CD8-positive, alpha-beta memory T cell (primary cell): ENCODE measurements around the gene AP1B1. TPM values are rescaled to one million over a fixed set of nuclear protein-coding genes. Genes with fewer than 3 reads are reported as not detected.

Experiments
- CTCF ChIA-PET: fragments of 350-600 bp; sonication (Branson Sonifier 250); formaldehyde crosslinking; loops from one replicate; lab custom pipeline; 2021; ENCODE audit warnings: antibody characterized with exemption; lab: Charles Lee
- POLR2A ChIA-PET: fragments of 350-600 bp; sonication (Branson Sonifier 250); formaldehyde crosslinking; loops from one replicate; lab custom pipeline; 2021; ENCODE audit warnings: antibody characterized with exemption; lab: Charles Lee
- DNase-seq, 5 donors: peaks; one replicate each; pipeline versions ENCODE4 v3.0.0 to v3.0.0-alpha.2; 2020 to 2022; ENCODE audit warnings: mixed read lengths in 1 of 5
- H3K27ac ChIP-seq: one replicate; pipeline ENCODE4 v1.7.0; 2013; ENCODE audit warnings: low read depth, mild to moderate bottlenecking, low read length, moderate library complexity
- H3K27me3 ChIP-seq: 2 replicates; pipeline ENCODE4 v1.7.0; 2013; ENCODE audit warnings: low read length, mild to moderate bottlenecking; ENCODE audit not compliant: insufficient read depth, poor library complexity, severe bottlenecking
- H3K36me3 ChIP-seq: 2 replicates; pipeline ENCODE4 v1.7.0; 2013; ENCODE audit warnings: mild to moderate bottlenecking, low read length, moderate library complexity; ENCODE audit not compliant: insufficient read depth
- H3K4me1 ChIP-seq: 2 replicates; pipeline ENCODE4 v1.7.0; 2013; ENCODE audit warnings: mild to moderate bottlenecking, low read length, moderate library complexity; ENCODE audit not compliant: insufficient read depth
- H3K4me3 ChIP-seq: 2 replicates; pipeline ENCODE4 v1.7.0; 2013; ENCODE audit warnings: mild to moderate bottlenecking, low read length
- H3K9me3 ChIP-seq: 2 replicates; pipeline ENCODE4 v1.7.0; 2013; ENCODE audit warnings: mild to moderate bottlenecking, low read length
- H3K27ac Mint-ChIP-seq, 8 donors: one replicate each; pipeline ENCODE4 v1.8.0; 2020 to 2021; ENCODE audit warnings: mixed read lengths in 8 of 8, mild to moderate bottlenecking in 6 of 8, inconsistent platforms in 3 of 8, moderate library complexity in 3 of 8
- H3K27me3 Mint-ChIP-seq, 2 donors: one replicate each; pipeline ENCODE4 v1.8.0; 2020 to 2021; ENCODE audit warnings: mixed read lengths in 2 of 2, mild to moderate bottlenecking in 1 of 2, moderate library complexity in 1 of 2
- H3K36me3 Mint-ChIP-seq, 3 donors: one replicate each; pipeline ENCODE4 v1.8.0; 2020 to 2021; ENCODE audit warnings: mixed read lengths in 3 of 3, inconsistent platforms in 1 of 3, mild to moderate bottlenecking in 1 of 3
- H3K4me1 Mint-ChIP-seq, 3 donors: one replicate each; pipeline ENCODE4 v1.8.0; 2020 to 2021; ENCODE audit warnings: mixed read lengths in 3 of 3, inconsistent platforms in 1 of 3, mild to moderate bottlenecking in 1 of 3
- H3K4me3 Mint-ChIP-seq, 7 donors: one replicate each; pipeline ENCODE4 v1.8.0; 2020 to 2021; ENCODE audit warnings: mixed read lengths in 7 of 7, mild to moderate bottlenecking in 6 of 7, moderate library complexity in 4 of 7, inconsistent platforms in 2 of 7
- H3K9me3 Mint-ChIP-seq, 5 donors: one replicate each; pipeline ENCODE4 v1.8.0; 2020 to 2022; ENCODE audit warnings: mixed read lengths in 5 of 5, mild to moderate bottlenecking in 3 of 5, moderate library complexity in 2 of 5, inconsistent platforms in 1 of 5
- polyA plus RNA-seq: library from polyadenylated mRNA; unstranded; fragments of 300-500 nt; fragmentation: Illumina TruSeq; gene quantifications from one replicate; pipeline ENCODE4 v1.2.3, GENCODE V29; 2021
- total RNA-seq, 2 experiments: library from RNA; stranded (reverse); gene quantifications; one replicate each; pipeline ENCODE4 v1.2.3, GENCODE V29; 2021

AP1B1 gene
- total and polyA plus RNA-seq, 3 experiments from 2014 or later = 22.9 to 75.1 (median 75.0) TPM

GRCh38 chr22:29317827-29318454, 70.4 kb downstream of the AP1B1 start:
- H3K4me3 ChIP-seq = no peak overlapping the region
- ChIA-PET POLR2A (no interaction called here), CTCF (no interaction called here)
- no peaks in the 10 kb centered on the region for H3K9me3 ChIP-seq
- Mint-ChIP-seq H3K4me3 (peak overlapping the region in 1 of 7 donors; percentile 40), H3K4me1 (peaks cover 13 to 24% (median 15%) of the 10 kb centered on the region in 3 donors), H3K36me3 (no peaks in the 10 kb centered on the region), H3K27me3 (peaks cover 21 to 29% of the 10 kb centered on the region in 2 donors), H3K9me3 (no peaks in the 10 kb centered on the region), H3K27ac (no peak overlapping the region)
- H3K4me1 ChIP-seq = peaks cover 11% of the 10 kb centered on the region
- no peaks in the 10 kb centered on the region for H3K36me3 ChIP-seq
- H3K27me3 ChIP-seq = peaks cover 15% of the 10 kb centered on the region
- no peak for DNase-seq
- H3K27ac ChIP-seq = no peak overlapping the region

- H3K27me3 ChIP-seq = peaks cover 18% of the 10 kb centered on the region
- Mint-ChIP-seq H3K4me3 (peak overlapping the region in 3 of 7 donors; percentile 63 to 78 (median 69)), H3K27me3 (peaks cover 24 to 39% of the 10 kb centered on the region in 2 donors), H3K36me3 (no peaks in the 10 kb centered on the region), H3K4me1 (peaks cover 13 to 28% (median 15%) of the 10 kb centered on the region in 3 donors), H3K27ac (no peak overlapping the region), H3K9me3 (no peaks in the 10 kb centered on the region)
- no peak overlapping the region for H3K4me3 ChIP-seq
- H3K36me3 ChIP-seq = no peaks in the 10 kb centered on the region
- CTCF ChIA-PET = no interaction called here
- no peak for DNase-seq
- H3K27ac ChIP-seq = no peak overlapping the region
- POLR2A ChIA-PET = no interaction called here
- H3K4me1 ChIP-seq = peaks cover 11% of the 10 kb centered on the region
- H3K9me3 ChIP-seq = no peaks in the 10 kb centered on the region
These were observed 72.1 kb downstream of the AP1B1 start for GRCh38 chr22:29316141-29316828.

DNA sequence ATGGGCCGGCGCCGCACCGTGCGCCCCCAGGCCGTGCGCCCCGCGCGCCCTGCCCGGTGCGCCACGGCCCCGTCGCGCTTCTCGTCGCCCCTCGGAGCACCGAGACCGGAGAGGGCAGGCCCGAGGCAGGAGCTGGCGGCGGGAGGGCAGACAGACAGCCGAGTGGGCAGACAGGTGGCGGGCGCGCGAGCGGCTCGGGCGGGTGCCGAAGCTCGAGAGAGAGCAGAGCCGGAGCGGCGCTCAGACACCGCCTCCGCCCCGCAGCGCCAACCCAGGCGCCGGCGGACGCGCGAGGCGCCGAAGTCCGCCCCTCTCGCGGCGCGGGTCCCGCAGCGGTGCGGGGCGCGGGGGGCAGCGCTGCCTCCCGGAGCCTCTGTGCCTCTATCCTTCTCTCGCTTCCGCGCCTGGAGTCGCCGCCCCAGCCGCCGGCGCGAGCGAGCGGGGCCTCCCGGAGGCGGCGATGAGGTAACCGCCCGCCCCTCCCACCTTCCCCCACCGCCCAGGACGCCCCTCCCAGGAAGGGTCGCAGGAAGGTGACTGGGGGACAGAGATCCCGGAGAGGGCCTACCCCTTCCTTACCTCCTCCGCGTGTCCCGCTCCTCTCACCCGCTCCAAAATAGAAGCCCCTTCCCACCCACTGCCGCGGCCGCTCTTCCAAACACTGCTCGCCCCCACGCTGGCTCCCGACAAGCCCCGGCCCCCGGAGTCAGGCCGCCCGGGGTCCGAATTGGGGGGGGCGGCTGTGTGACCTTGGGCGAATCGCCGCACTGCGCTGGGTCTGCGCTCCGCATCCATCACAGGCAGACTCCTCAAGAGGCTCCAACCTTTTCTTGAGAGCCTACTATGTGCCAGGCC, 72.9 kb downstream of the AP1B1 start, which contains the start of gene RASL10A:
Gene RASL10A, minus strand, starts transcription at position 412 of the 855 bp plus-strand sequence. CDS start 451 bp downstream, outside the sequence.
- ChIA-PET CTCF (no interaction called here), POLR2A (no interaction called here)
- Mint-ChIP-seq H3K36me3 (no peaks in the 10 kb centered on the region), H3K4me3 (peak within 1 kb of the TSS; percentile 35 to 78 (median 63)), H3K9me3 (no peaks in the 10 kb centered on the region), H3K4me1 (peaks cover 13 to 34% (median 15%) of the 10 kb centered on the region in 3 donors), H3K27ac (peak within 1 kb of the TSS in 1 of 8 donors; percentile 58), H3K27me3 (peaks cover 24 to 42% of the 10 kb centered on the region in 2 donors)
- H3K4me1 ChIP-seq = peaks cover 11% of the 10 kb centered on the region
- no peak within 1 kb of the TSS for H3K27ac ChIP-seq
- no peak within 1 kb of the TSS for H3K4me3 ChIP-seq
- no peaks in the 10 kb centered on the region for H3K36me3 ChIP-seq
- H3K27me3 ChIP-seq = peaks cover 18% of the 10 kb centered on the region
- no peaks in the 10 kb centered on the region for H3K9me3 ChIP-seq
- no peak for DNase-seq

- no peaks in the 10 kb centered on the region for H3K9me3 ChIP-seq
- no peaks in the 10 kb centered on the region for H3K36me3 Mint-ChIP-seq
- H3K4me3 ChIP-seq = no peak overlapping the region
- CTCF ChIA-PET = no interaction called here
- peak overlapping the region; percentile 20 to 71 (median 59) for H3K4me3 Mint-ChIP-seq
- H3K4me1 ChIP-seq = peaks cover 11% of the 10 kb centered on the region
- H3K27me3 ChIP-seq = peaks cover 18% of the 10 kb centered on the region
- H3K9me3 Mint-ChIP-seq = no peaks in the 10 kb centered on the region
- no peak for DNase-seq
- H3K27ac ChIP-seq = no peak overlapping the region
- peak overlapping the region in 1 of 8 donors; percentile 58 for H3K27ac Mint-ChIP-seq
- POLR2A ChIA-PET = no interaction called here
- no peaks in the 10 kb centered on the region for H3K36me3 ChIP-seq
- peaks cover 24 to 42% of the 10 kb centered on the region in 2 donors for H3K27me3 Mint-ChIP-seq
- peaks cover 13 to 35% (median 15%) of the 10 kb centered on the region in 3 donors for H3K4me1 Mint-ChIP-seq
These were observed 73.7 kb downstream of the AP1B1 start for GRCh38 chr22:29314537-29315285.

DNA sequence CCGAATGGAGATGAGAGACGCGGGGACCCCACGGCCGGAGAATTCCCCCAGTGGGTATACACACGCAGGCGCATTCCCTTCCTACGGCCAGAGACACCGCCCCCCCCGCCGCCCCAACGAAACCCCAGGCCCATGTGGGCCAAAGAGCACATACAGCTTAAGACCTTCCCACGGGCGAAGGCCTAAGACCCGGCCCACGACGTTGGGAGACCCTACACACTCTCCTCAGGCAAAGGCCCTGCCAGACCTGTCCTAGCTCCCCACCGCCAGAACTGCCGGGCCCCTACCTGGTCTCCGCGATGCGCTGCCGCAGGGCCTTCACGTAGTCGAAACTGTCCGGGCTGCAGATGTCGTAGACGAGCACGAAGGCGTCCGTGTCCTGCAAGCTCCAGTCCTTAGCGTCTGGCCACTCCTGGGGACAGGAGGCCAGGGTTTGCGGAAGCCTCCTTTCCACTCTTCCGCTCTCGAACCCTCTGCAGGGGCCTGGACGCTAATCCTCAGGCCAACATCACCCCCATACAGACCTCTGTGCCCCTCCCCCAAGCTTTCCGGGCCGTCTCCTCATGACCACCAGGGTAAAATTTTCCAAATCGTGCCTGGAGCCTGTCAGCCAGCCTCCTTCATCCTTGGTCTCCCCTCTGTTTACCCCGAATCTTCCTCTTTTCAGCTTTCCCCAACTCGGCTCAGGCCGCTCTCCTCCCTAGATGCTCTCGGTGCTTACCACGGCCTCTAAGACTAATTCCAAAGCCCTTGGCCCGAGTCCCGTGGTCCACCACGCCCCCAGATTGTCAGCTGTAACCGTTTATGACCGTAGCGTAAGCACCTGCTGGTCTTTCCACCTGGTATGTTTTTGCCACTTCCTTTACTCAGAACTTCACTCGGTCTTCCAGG, 74.5 kb downstream of the AP1B1 start:
- peaks cover 15 to 43% (median 16%) of the 10 kb centered on the region in 3 donors for H3K4me1 Mint-ChIP-seq
- H3K27me3 Mint-ChIP-seq = peaks cover 24 to 42% of the 10 kb centered on the region in 2 donors
- POLR2A ChIA-PET = no interaction called here
- H3K4me1 ChIP-seq = peaks cover 14% of the 10 kb centered on the region
- H3K27ac ChIP-seq = no peak overlapping the region
- peak in 1 of 5 donors; percentile 29 for DNase-seq
- H3K4me3 ChIP-seq = no peak overlapping the region
- peak overlapping the region in 2 of 8 donors; percentile 58 to 79 for H3K27ac Mint-ChIP-seq
- no peaks in the 10 kb centered on the region for H3K36me3 ChIP-seq
- H3K9me3 Mint-ChIP-seq = no peaks in the 10 kb centered on the region
- H3K9me3 ChIP-seq = no peaks in the 10 kb centered on the region
- no peaks in the 10 kb centered on the region for H3K36me3 Mint-ChIP-seq
- H3K27me3 ChIP-seq = peaks cover 18% of the 10 kb centered on the region
- CTCF ChIA-PET = interaction anchor here (1.2 kb wide), 1 partner anchor 11 kb away, joined by 3 read pairs; no protein-coding TSS in a partner anchor
- peak overlapping the region; percentile 20 to 71 (median 59) for H3K4me3 Mint-ChIP-seq

DNA sequence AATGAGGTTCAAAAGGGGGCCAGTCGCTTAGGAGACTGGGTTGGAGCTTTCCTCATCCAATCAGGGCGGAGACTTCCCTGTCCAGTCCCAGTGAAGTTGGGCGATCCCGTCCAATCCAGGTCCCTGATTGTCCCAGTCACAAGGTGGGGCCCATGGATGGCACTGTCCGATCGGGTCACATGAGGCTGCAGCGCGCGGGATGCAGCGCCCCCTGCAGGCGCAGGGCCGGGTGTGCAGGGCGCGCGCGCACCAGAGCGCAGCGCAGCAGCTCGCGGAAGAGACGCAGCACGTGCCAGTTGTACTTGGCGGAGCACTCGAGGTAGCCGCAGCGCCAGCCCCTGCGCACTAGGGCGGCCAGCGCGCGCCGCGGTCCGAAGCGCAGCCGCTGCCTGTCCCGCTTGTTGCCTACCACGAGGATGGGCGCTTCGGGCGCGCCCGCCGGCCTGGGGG, 75.2 kb downstream of the AP1B1 start:
- DNase-seq = peak in 1 of 5 donors; percentile 36
- ChIA-PET POLR2A (no interaction called here), CTCF (interaction anchor here (1.2 kb wide), 1 partner anchor 10 kb away, joined by 3 read pairs; no protein-coding TSS in a partner anchor)

More for the DNA sequence above, 75.2 kb downstream of the AP1B1 start:
- Mint-ChIP-seq H3K4me3 (no peak overlapping the region), H3K4me1 (peaks cover 18 to 49% (median 19%) of the 10 kb centered on the region in 3 donors), H3K27me3 (peaks cover 24 to 42% of the 10 kb centered on the region in 2 donors), H3K27ac (no peak overlapping the region), H3K9me3 (no peaks in the 10 kb centered on the region), H3K36me3 (no peaks in the 10 kb centered on the region)
- Histone ChIP-seq H3K27ac (no peak overlapping the region), H3K4me1 (peaks cover 14% of the 10 kb centered on the region), H3K4me3 (no peak overlapping the region), H3K36me3 (no peaks in the 10 kb centered on the region), H3K9me3 (no peaks in the 10 kb centered on the region), H3K27me3 (peaks cover 18% of the 10 kb centered on the region)
